ENCODE data around the gene FDX1. TPM values are rescaled to one million over a fixed set of nuclear protein-coding genes. Genes with fewer than 3 reads are reported as not detected.

The FDX1 gene
- total RNA-seq, 1 donor from 2014 or later = 26.3 TPM

DNA sequence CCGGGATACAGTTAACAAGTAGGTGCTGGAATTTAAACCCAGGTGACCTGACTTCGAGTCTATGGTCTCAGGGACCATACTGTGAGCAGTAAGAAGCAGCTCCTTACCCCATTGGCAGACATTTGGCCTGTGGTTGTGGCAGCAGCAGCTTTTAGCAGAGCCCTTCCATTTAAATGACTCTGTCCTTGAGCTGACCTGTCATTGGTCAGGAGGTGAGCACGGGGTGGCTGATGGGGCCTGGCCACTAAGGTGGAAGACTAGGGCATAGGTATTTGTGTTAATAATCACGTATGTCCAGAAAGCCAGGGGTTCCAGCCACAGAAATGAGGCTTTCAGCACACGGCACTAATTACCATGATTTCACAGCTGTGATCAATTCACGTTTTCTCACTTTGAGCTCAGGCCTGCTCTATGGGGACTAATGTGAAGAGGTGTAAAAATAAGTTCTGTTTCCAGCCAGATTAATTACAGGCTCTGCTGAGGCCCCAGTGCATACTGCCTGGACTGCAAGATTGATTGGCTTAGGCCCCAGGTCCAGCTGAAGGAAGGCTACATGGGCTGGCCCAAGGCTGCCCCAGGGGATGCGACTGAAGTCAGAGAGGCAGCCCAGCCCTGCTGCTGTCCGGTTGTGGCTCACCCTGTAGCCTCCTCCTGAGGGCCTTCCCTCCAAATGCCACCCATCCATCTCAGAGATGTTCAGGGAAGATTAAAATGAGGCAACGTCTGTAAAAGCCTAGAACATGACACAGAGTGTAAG is 76.0 kb downstream of the FDX1 start:
- no peaks in the 10 kb centered on the region for H3K36me3 ChIP-seq
- H3K4me3 ChIP-seq = no peak overlapping the region
- TF ChIP-seq, protein P1, sequence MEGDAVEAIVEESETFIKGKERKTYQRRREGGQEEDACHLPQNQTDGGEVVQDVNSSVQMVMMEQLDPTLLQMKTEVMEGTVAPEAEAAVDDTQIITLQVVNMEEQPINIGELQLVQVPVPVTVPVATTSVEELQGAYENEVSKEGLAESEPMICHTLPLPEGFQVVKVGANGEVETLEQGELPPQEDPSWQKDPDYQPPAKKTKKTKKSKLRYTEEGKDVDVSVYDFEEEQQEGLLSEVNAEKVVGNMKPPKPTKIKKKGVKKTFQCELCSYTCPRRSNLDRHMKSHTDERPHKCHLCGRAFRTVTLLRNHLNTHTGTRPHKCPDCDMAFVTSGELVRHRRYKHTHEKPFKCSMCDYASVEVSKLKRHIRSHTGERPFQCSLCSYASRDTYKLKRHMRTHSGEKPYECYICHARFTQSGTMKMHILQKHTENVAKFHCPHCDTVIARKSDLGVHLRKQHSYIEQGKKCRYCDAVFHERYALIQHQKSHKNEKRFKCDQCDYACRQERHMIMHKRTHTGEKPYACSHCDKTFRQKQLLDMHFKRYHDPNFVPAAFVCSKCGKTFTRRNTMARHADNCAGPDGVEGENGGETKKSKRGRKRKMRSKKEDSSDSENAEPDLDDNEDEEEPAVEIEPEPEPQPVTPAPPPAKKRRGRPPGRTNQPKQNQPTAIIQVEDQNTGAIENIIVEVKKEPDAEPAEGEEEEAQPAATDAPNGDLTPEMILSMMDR (IDR thresholded peaks at IDR 0.05; ENCODE audit: borderline replicate concordance) = no peak
- H3K27me3 ChIP-seq (ENCODE audit: low read depth) = peaks cover 9% of the 10 kb centered on the region
- H3K4me1 ChIP-seq = no peaks in the 10 kb centered on the region
- H3K27ac ChIP-seq (replicated peaks) = no peak overlapping the region
- peaks cover 10% of the 10 kb centered on the region for H3K9me3 ChIP-seq (replicated peaks)
- intact Hi-C loops (cut with micrococcal nuclease) = no loop called here
- DNase-seq = peak; percentile 20

- no peak overlapping the region for H3K4me3 ChIP-seq
- H3K4me1 ChIP-seq = no peaks in the 10 kb centered on the region
- no peaks in the 10 kb centered on the region for H3K9me3 ChIP-seq (replicated peaks)
- TF ChIP-seq, protein P1 (IDR thresholded peaks at IDR 0.05; ENCODE audit: borderline replicate concordance) = no peak
- peaks cover 15% of the 10 kb centered on the region for H3K27me3 ChIP-seq (ENCODE audit: low read depth)
- H3K27ac ChIP-seq (replicated peaks) = no peak overlapping the region
- no peaks in the 10 kb centered on the region for H3K36me3 ChIP-seq
- intact Hi-C loops (cut with micrococcal nuclease) = no loop called here
- DNase-seq = no peak
Observed at GRCh38 chr11:110507328-110507727, 77.6 kb downstream of the FDX1 start.

DNA sequence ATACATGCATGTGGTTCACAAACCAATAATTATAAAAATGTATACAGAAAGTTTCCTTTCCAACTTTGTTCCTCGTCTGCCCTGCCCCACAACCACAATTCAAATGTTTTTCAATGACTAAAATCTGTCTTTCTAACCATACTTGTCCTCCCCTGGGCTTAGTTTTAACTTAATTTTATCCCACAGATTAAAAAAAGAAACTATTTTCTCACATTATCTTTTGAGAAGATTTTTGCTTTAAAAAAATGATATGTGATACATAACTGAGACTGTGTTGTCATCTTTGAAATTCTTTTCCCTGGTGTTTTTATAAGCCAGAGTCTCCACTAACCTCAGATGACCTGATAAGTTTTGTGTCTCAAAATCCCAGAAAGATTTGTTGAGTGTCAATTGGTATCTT is 79.0 kb downstream of the FDX1 start:
- Histone ChIP-seq H3K4me1 (no peaks in the 10 kb centered on the region), H3K9me3 (replicated peaks) (no peaks in the 10 kb centered on the region)
- intact Hi-C loops (cut with micrococcal nuclease) = no loop called here

DNA sequence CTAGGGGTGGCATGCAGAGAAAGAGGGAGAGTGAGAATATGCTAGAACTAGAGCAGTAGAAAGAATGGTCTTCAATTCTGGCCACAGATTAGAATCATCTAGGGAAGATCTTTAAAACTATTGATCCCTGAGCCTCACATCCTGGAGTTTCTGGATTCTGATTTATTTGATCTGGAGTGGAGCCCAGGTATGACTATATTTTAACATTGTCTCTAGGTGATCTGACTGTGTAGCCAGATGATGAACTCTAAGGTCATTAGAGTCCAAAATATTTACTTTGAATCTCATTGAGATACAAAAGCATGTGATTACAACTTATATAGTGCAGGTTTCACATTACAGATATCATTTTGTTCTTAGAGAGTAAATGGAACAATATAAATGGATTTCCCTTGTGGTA is 79.7 kb downstream of the FDX1 start:
- no peaks in the 10 kb centered on the region for H3K4me1 ChIP-seq
- H3K9me3 ChIP-seq (replicated peaks) = no peaks in the 10 kb centered on the region
- no peak overlapping the region for H3K4me3 ChIP-seq
- no peak overlapping the region for H3K27ac ChIP-seq (replicated peaks)
- intact Hi-C loops (cut with micrococcal nuclease) = no loop called here
- no peaks in the 10 kb centered on the region for H3K36me3 ChIP-seq
- no peak for DNase-seq
- H3K27me3 ChIP-seq (ENCODE audit: low read depth) = peaks cover 15% of the 10 kb centered on the region
- TF ChIP-seq, protein P1 (IDR thresholded peaks at IDR 0.05; ENCODE audit: borderline replicate concordance) = no peak

More for the DNA sequence above, 79.0 kb downstream of the FDX1 start:
- peaks cover 15% of the 10 kb centered on the region for H3K27me3 ChIP-seq (ENCODE audit: low read depth)
- TF ChIP-seq, protein P1 (IDR thresholded peaks at IDR 0.05; ENCODE audit: borderline replicate concordance) = no peak
- DNase-seq = no peak
- no peak overlapping the region for H3K27ac ChIP-seq (replicated peaks)
- H3K36me3 ChIP-seq = no peaks in the 10 kb centered on the region
- H3K4me3 ChIP-seq = no peak overlapping the region

DNA sequence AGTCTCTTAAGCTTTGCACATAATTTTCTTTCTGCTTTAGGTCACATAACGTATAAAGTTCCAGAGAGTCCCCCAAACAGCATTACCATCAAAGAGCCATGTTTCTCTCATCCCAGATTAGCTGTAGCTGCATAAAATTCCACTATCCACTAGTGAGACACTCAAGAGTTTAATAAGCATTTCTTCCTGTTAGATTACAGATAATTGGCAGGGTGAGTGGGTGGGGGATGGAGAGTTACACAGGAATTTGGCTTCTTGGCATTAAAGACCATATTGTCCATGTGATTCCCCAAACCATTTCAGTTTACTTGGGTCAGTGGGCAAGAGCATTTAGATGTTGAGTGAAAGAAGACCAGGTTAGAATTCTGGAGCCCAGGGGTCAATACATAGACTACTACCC is 82.3 kb downstream of the FDX1 start:
- Histone ChIP-seq H3K4me1 (no peaks in the 10 kb centered on the region), H3K9me3 (replicated peaks) (no peaks in the 10 kb centered on the region), H3K27me3 (ENCODE audit: low read depth) (peaks cover 10% of the 10 kb centered on the region), H3K4me3 (no peak overlapping the region), H3K36me3 (no peaks in the 10 kb centered on the region), H3K27ac (replicated peaks) (no peak overlapping the region)
- intact Hi-C loops (cut with micrococcal nuclease) = no loop called here
- no peak for DNase-seq
- TF ChIP-seq, protein P1 (IDR thresholded peaks at IDR 0.05; ENCODE audit: borderline replicate concordance) = no peak

All from left ventricle myocardium inferior (tissue), 1 donor.